NCI-H1436 (cell line): ENCODE data around the gene PSMD9.
"Not testable (repeated sequence)": the region's sequence is repeated elsewhere in the genome, so short reads cannot be mapped to it uniquely, and the experiment has no call there.

Experiments used
- DNase-seq: peaks from one replicate; lab custom pipeline; 2025; lab: John Stamatoyannopoulos, UW

Gene PSMD9

GRCh38 chr12:121925358-121925695, 36.7 kb downstream of the PSMD9 start:
- no peak for DNase-seq

- DNase-seq: no peak
These were observed 38.5 kb downstream of the PSMD9 start for GRCh38 chr12:121926874-121927706.

- no peak for DNase-seq
These were observed 39.2 kb downstream of the PSMD9 start for GRCh38 chr12:121927813-121928212.

GRCh38 chr12:121929545-121929944, 41.0 kb downstream of the PSMD9 start:
- not testable (repeated sequence) for DNase-seq

GRCh38 chr12:121930862-121931261, 42.3 kb downstream of the PSMD9 start:
- DNase-seq: no peak

- DNase-seq: no peak
These were observed 43.6 kb downstream of the PSMD9 start for GRCh38 chr12:121932176-121932536.

GRCh38 chr12:121932914-121933521, 44.4 kb downstream of the PSMD9 start:
- no peak for DNase-seq

- DNase-seq: no peak
These were observed 45.1 kb downstream of the PSMD9 start for GRCh38 chr12:121933522-121934308.

GRCh38 chr12:121934309-121934664, 45.7 kb downstream of the PSMD9 start:
- no peak for DNase-seq

GRCh38 chr12:121937654-121938053, 49.1 kb downstream of the PSMD9 start:
- no peak for DNase-seq

GRCh38 chr12:121939186-121939585, 50.6 kb downstream of the PSMD9 start:
- DNase-seq: no peak

GRCh38 chr12:121939992-121940766, 51.6 kb downstream of the PSMD9 start:
- no peak for DNase-seq

GRCh38 chr12:121942145-121942718, 53.6 kb downstream of the PSMD9 start:
- no peak for DNase-seq

GRCh38 chr12:121943926-121944325, 55.3 kb downstream of the PSMD9 start:
- DNase-seq: no peak

- DNase-seq: no peak
These were observed 57.9 kb downstream of the PSMD9 start for GRCh38 chr12:121946313-121947025.

GRCh38 chr12:121947981-121948380, 59.4 kb downstream of the PSMD9 start:
- DNase-seq: no peak

- DNase-seq: no peak
These were observed 61.2 kb downstream of the PSMD9 start for GRCh38 chr12:121949648-121950397.

GRCh38 chr12:121953117-121953692, 64.6 kb downstream of the PSMD9 start:
- DNase-seq: no peak

- no peak for DNase-seq
These were observed 65.1 kb downstream of the PSMD9 start for GRCh38 chr12:121953695-121954094.
